Fibroblast of gingiva (primary cell): ENCODE measurements around the gene OPN1MW.
"Not testable (repeated sequence)": the region's sequence is repeated elsewhere in the genome, so short reads cannot be mapped to it uniquely, and the experiment has no call there.

Experiments
- DNase-seq: peaks from one replicate; pipeline ENCODE4 v3.0.0-alpha.2; 2011; ENCODE audit warnings: low read depth

The OPN1MW gene

DNA sequence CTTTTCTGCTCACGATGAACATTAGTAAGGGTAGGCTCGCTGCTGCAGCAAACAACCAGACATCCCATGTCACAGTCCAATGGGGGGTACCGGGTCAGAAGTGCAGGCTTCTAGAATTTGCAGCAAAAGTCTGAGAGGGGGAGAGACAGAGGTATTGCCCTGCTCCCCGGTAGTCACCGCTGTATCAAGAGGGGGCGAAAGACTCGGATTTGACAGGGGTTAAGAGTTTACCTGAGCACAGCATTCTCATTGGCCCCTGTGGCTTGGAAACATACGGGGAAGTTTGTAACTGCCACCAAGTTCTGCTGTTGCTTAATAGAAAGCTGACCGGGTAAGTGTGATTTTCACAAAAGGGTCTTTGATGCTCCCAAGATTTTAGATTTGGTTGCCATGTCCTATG lies 28.7 kb downstream of the OPN1MW start:
- not testable (repeated sequence) for DNase-seq

- not testable (repeated sequence) for DNase-seq
Measured at GRCh38 chrX:154211499-154211898, 29.1 kb downstream of the OPN1MW start.

- not testable (repeated sequence) for DNase-seq
Measured at GRCh38 chrX:154219456-154219855, 37.1 kb downstream of the OPN1MW start, which contains the start of gene OPN1MW2. TSS of gene OPN1MW2 (plus strand) at chrX:154219756. CDS start at chrX:154219816, 60 bp downstream.

DNA sequence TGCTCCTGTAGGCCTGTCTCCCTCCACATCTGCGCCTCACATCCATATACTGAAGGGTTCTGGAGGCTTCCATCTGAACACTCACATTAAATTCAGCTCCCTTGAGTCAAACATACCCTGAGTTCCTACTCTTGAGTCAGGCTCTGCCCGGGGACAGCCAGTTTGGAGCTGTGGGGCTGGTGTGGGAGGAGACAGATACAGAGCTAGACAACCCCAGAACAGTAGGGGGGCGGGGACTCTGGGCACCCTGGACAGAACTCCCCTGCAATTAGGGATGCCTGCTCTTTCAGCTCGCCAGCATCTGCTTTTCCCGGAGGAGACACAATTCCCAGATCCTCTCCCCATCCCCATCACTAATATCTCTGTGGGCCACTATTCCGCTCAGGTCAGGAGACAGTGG lies 42.9 kb downstream of the OPN1MW start:
- not testable (repeated sequence) for DNase-seq

DNA sequence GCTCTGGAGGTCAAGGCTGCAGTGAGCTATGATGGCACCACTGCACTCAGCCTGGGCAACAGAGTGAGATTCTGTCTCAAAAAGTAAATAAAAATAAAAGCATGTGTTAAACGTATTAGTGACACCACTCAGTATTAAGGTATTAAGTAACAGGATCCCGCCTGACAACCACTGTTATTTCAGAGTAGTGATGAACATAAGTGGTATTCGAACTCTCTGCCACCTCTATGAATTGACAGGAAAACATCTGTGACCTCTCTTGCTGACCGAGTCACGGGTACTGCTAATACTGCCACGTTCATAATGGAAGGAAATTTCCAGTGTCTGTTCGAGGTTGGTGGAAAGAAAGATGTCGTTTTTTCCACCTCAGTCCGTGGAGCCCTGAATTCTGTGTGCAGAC lies 44.3 kb downstream of the OPN1MW start:
- not testable (repeated sequence) for DNase-seq

GRCh38 chrX:154231443-154231842 lies 49.0 kb downstream of the OPN1MW start:
- DNase-seq = not testable (repeated sequence)

GRCh38 chrX:154233620-154234019 lies 51.2 kb downstream of the OPN1MW start:
- DNase-seq = not testable (repeated sequence)

DNA sequence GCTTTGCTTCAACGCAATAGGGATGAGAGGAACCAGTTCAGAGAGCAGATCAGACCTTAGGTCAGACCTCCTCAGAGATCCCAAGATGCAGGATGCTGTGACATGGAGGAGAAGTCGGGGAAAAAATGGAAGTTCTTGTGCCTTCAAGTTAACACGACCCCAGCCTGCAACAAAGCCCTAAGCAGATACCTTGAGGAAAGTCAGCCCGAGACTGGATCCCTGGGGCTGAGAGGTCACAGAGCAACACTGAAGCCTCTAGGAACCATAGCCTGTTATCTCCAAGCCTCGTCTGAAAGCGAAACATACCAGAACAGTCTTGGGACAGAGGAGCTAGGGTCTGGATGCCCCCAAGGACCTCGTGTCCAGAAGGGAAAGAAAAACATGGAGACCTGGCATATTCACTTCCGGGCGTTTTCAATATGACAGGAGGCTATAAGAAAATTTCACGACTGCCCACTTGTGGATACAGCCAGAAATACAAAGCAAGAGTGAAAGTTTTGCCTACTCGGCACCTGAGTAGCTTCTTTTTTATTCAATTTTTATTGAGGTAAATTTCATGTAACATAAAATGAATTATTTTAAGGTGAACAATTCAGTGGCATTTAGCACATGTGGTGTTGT lies 56.7 kb downstream of the OPN1MW start:
- DNase-seq = not testable (repeated sequence)

- not testable (repeated sequence) for DNase-seq
Measured at GRCh38 chrX:154239982-154240503, 57.6 kb downstream of the OPN1MW start.
